GM12878 (cell line): ENCODE data around the gene ADAMTSL1. TPM values are rescaled to one million over a fixed set of nuclear protein-coding genes. Genes with fewer than 3 reads are reported as not detected.

Experiments
- ATAC-seq: fragments of 200-7000 bp; cut with Tn5 transposase; 3 replicates; pipeline ENCODE4 v1.9.1; 2020; ENCODE audit warnings: mild to moderate bottlenecking, moderate library complexity
- BruUV-seq: library from RNA; stranded (reverse); fragments of 400-500 nt; replicated peaks from 2 replicates; lab custom pipeline; 2021; lab: Mats Ljungman, UMichigan
- CTCF ChIA-PET: fragments of 300-600 bp; sonication (Branson Sonifier 250); formaldehyde crosslinking; extraction: SDS; loops from one replicate; lab custom pipeline; 2021; ENCODE audit warnings: inconsistent platforms; lab: Yijun Ruan, JAX
- POLR2A ChIA-PET: fragments of 350-600 bp; formaldehyde crosslinking; extraction: SDS; loops from one replicate; lab custom pipeline; 2021; ENCODE audit warnings: inconsistent platforms; lab: Charles Lee
- RAD21 ChIA-PET: fragments of 300-600 bp; sonication (Branson Sonifier 250); formaldehyde crosslinking; loops from one replicate; lab custom pipeline; 2023; ENCODE audit warnings: antibody characterized with exemption; ENCODE audit not compliant: unreplicated experiment; lab: Charles Lee
- SMC1A ChIA-PET: fragments of 300-600 bp; sonication (Branson Sonifier 250); formaldehyde crosslinking; loops from one replicate; lab custom pipeline; 2023; ENCODE audit not compliant: unreplicated experiment, uncharacterized antibody; lab: Charles Lee
- DNase-seq: peaks from one replicate; pipeline ENCODE4 v3.0.0-alpha.2; 2011; ENCODE audit warnings: low read depth, low spot score
- FAIRE-seq: peaks from 3 replicates; lab custom pipeline; 2011; peaks lifted over from hg19 to GRCh38; lab: Jason Lieb, UNC
- H2AFZ ChIP-seq: 2 replicates; pipeline ENCODE4 v1.6.0; 2011; ENCODE audit warnings: low read depth, low read length, control low read depth; ENCODE audit not compliant: control insufficient read depth
- H3K27ac ChIP-seq: 2 replicates; pipeline ENCODE4 v1.5.1; 2011; ENCODE audit warnings: control low read depth; ENCODE audit not compliant: control insufficient read depth, insufficient read depth
- H3K27me3 ChIP-seq, 2 experiments: replicated peaks in 1 of 2; 2 replicates each; pipeline versions ENCODE4 v1.6.0 to v1.6.1; 2011; ENCODE audit warnings: low read length in 1 of 2; ENCODE audit not compliant: control insufficient read depth in 2 of 2, insufficient read depth in 2 of 2
- H3K36me3 ChIP-seq, 2 experiments: 2 replicates each; pipeline ENCODE4 v1.5.1; 2011; ENCODE audit warnings: low read length in 1 of 2; ENCODE audit not compliant: control insufficient read depth in 2 of 2, insufficient read depth in 2 of 2
- H3K4me1 ChIP-seq: 2 replicates; pipeline ENCODE4 v1.6.1; 2011; ENCODE audit warnings: mild to moderate bottlenecking, low read length, moderate library complexity, mixed read lengths; ENCODE audit not compliant: control insufficient read depth, insufficient read depth
- H3K4me2 ChIP-seq: 2 replicates; pipeline ENCODE4 v1.6.0; 2011; ENCODE audit warnings: control low read depth; ENCODE audit not compliant: control insufficient read depth, insufficient read depth
- H3K4me3 ChIP-seq: fragments of 200-600 bp; sonication (generic); 2 replicates; pipeline ENCODE4 v1.5.1; 2016
- H3K79me2 ChIP-seq: 2 replicates; pipeline ENCODE4 v1.6.0; 2011; ENCODE audit warnings: low read length; ENCODE audit not compliant: control insufficient read depth, insufficient read depth
- H3K9ac ChIP-seq: 2 replicates; pipeline ENCODE4 v1.8.0; 2011; ENCODE audit warnings: low read length, control low read depth, mixed read lengths; ENCODE audit not compliant: control insufficient read depth, insufficient read depth
- H3K9me3 ChIP-seq: replicated peaks from 3 replicates; pipeline ENCODE4 v1.5.1; 2011; ENCODE audit warnings: mild to moderate bottlenecking, low read length; ENCODE audit not compliant: control insufficient read depth, insufficient read depth
- H4K20me1 ChIP-seq: 2 replicates; pipeline ENCODE4 v1.6.0; 2011; ENCODE audit not compliant: control insufficient read depth, insufficient read depth
- BMI1 ChIP-seq: fragments of 450-650 bp; IDR thresholded peaks from 2 replicates; pipeline ENCODE4 v1.6.1; 2016; ENCODE audit warnings: mild to moderate bottlenecking, moderate library complexity, borderline replicate concordance
- BRCA1 ChIP-seq: IDR thresholded peaks from 2 replicates; pipeline ENCODE4 v1.6.1; 2011; ENCODE audit warnings: low read depth, low read length, improper control_type of control experiment
- CEBPB ChIP-seq, 2 experiments: fragments of 150-350 bp in 1 of 2; IDR thresholded peaks; 2 replicates each; pipeline ENCODE4 v1.6.1; 2012 to 2014; ENCODE audit warnings: low read depth in 2 of 2, low read length in 2 of 2, borderline replicate concordance in 1 of 2, inconsistent platforms in 1 of 2
- CHD4 ChIP-seq: fragments of 200-600 bp; sonication (generic); IDR thresholded peaks from 2 replicates; pipeline ENCODE4 v1.6.1; 2016; ENCODE audit warnings: mild to moderate bottlenecking
- ESRRA ChIP-seq: IDR thresholded peaks from 2 replicates; pipeline ENCODE4 v1.6.1; 2012; ENCODE audit warnings: mild to moderate bottlenecking, low read length, improper control_type of control experiment
- EZH2 ChIP-seq: IDR thresholded peaks from 2 replicates; pipeline ENCODE4 v1.6.1; 2012; ENCODE audit warnings: low read depth, mild to moderate bottlenecking, control low read depth, inconsistent platforms, low read length, borderline replicate concordance; ENCODE audit not compliant: control insufficient read depth
- POLR2AphosphoS2 ChIP-seq: IDR thresholded peaks from 2 replicates; pipeline ENCODE4 v1.6.1; 2011; ENCODE audit warnings: low read depth, mild to moderate bottlenecking, low read length, improper control_type of control experiment, moderate library complexity
- TCF3 ChIP-seq: IDR thresholded peaks from 2 replicates; pipeline ENCODE4 v1.6.1; 2012; ENCODE audit warnings: low read depth, mild to moderate bottlenecking, low read length, borderline replicate concordance; ENCODE audit not compliant: insufficient read depth
- WRNIP1 ChIP-seq: IDR thresholded peaks from 2 replicates; pipeline ENCODE4 v1.6.1; 2011; ENCODE audit warnings: low read depth, low read length, improper control_type of control experiment, borderline replicate concordance
- YY1 ChIP-seq: IDR thresholded peaks from 2 replicates; pipeline ENCODE4 v1.6.1; 2011; ENCODE audit warnings: low read depth, mild to moderate bottlenecking, low read length
- ZNF217 ChIP-seq: fragments of 450-650 bp; IDR thresholded peaks from 2 replicates; pipeline ENCODE4 v1.6.1; 2017; ENCODE audit warnings: antibody characterized with exemption, mild to moderate bottlenecking
- ZNF274 ChIP-seq: IDR thresholded peaks from one replicate; pipeline ENCODE4 v1.8.0; 2011; ENCODE audit not compliant: insufficient read length, insufficient read depth
- WGBS: methylation state at CpG from one replicate; pipeline ENCODE4 v1.1.6; 2016; ENCODE audit warnings: low lambda C conversion rate; ENCODE audit not compliant: insufficient replicate concordance, insufficient coverage; ENCODE audit errors: missing lambda C conversion rate; 5-methylcytosine and 5-hydroxymethylcytosine counted together
- in situ Hi-C: fragments of 300-500 bp; cut with MboI; formaldehyde crosslinking; loops from 9 replicates; pipeline ENCODE4 v1.14.3; 2018; ENCODE audit warnings: mixed read lengths
- intact Hi-C: fragments of 100-400 bp; cut with micrococcal nuclease; formaldehyde crosslinking; loops from one replicate; pipeline ENCODE4 v1.14.2; 2022; ENCODE audit not compliant: unreplicated experiment
- polyA plus RNA-seq, 11 experiments: library from polyadenylated mRNA; depleted of rRNA in 4 of 11; unstranded in 6 of 11; stranded (reverse) in 5 of 11; fragments of >200 nt; fragmentation: Nextera tagmentation in 4 of 11; fragmentation: Illumina TruSeq in 1 of 11; extraction: Ambion mirVana in 4 of 11; extraction: Trizol in 1 of 11; gene quantifications; 1 replicate in 1 of 11; 2 replicates in 10 of 11; pipeline versions ENCODE4 v1.2.1 to v1.2.3, GENCODE V29; 2011 to 2016; ENCODE audit warnings: inconsistent platforms in 2 of 11, missing spikeins in 2 of 11, low read depth in 1 of 11
- total RNA-seq, 4 experiments: library from RNA; depleted of rRNA in 3 of 4; stranded (reverse); fragments of >200 nt in 3 of 4; fragmentation: Illumina TruSeq in 1 of 4; extraction: Trizol in 1 of 4; gene quantifications; 2 replicates each; pipeline versions ENCODE4 v1.2.1 to v1.2.3, GENCODE V29; 2013 to 2021
- TF ChIP-seq, protein P1 (sequence below): fragments of 450-650 bp; IDR thresholded peaks from 2 replicates; pipeline ENCODE4 v1.6.1; 2018; ENCODE audit warnings: mild to moderate bottlenecking, low read depth, moderate library complexity; ENCODE audit not compliant: partially characterized antibody
- TF ChIP-seq, protein P2 (sequence below): IDR thresholded peaks from 2 replicates; pipeline ENCODE4 v1.6.1; 2011; ENCODE audit warnings: borderline replicate concordance, low read depth, mild to moderate bottlenecking, moderate library complexity, low read length; ENCODE audit not compliant: insufficient read depth, poor library complexity, severe bottlenecking

The ADAMTSL1 gene
- total and polyA plus RNA-seq, 10 of the 15 experiments (the other 5 are each of a cell fraction or from before 2014, with no cell fraction given), result 0.01 to 0.10 (median 0.07) TPM; not detected in 6

DNA sequence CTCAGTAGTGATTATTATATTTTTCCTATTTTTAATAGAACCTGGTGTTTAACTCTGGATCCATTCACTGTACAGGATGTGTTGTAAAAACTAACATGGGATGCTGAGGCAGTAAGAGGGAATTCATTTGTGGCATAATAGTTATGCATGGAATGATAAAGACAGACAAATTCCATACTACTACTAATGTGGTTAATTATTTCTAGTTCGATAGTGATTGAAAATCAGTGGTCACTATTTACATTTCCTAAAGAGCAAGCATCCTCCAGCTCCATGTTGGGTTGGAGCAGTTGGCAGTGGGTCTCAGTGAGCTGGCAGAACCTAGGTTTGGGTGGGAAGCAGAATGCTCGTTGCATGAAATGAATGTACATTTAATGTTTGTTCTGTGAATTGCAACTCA, 436.5 kb downstream of the ADAMTSL1 start:
- intact Hi-C loops, result no loop called here
- H3K4me2 ChIP-seq, result no peak overlapping the region
- no peak for DNase-seq
- RAD21 ChIA-PET, result no interaction called here
- H3K9me3 ChIP-seq, result no peaks in the 10 kb centered on the region; the same call in 1 of the 3 replicates
- H3K4me1 ChIP-seq, result no peaks in the 10 kb centered on the region; the same call in 1 of the 2 replicates
- H3K79me2 ChIP-seq, result no peaks in the 10 kb centered on the region
- H2AFZ ChIP-seq, result no peak overlapping the region
- CTCF ChIA-PET, result no interaction called here
- H4K20me1 ChIP-seq, result no peaks in the 10 kb centered on the region
- in situ Hi-C loops, result no loop called here
- TF ChIP-seq ZNF274 (no peak), ESRRA (no peak), YY1 (no peak), TCF3 (no peak), POLR2AphosphoS2 (no peak), BRCA1 (no peak)
- no peaks in the 10 kb centered on the region for H3K36me3 ChIP-seq
- H3K9ac ChIP-seq, result no peak overlapping the region
- H3K27me3 ChIP-seq, result no peaks in the 10 kb centered on the region; a peak in 3 of 4 replicates
- no peak overlapping the region for H3K27ac ChIP-seq
- POLR2A ChIA-PET, result no interaction called here
- WGBS, result 0% methylated on average over 2 of the region's 2 CpGs
- SMC1A ChIA-PET, result no interaction called here
- H3K4me3 ChIP-seq, result no peak overlapping the region
- no TSS peak for BruUV-seq
- no peak for ATAC-seq
- peak; percentile 49 for FAIRE-seq

DNA sequence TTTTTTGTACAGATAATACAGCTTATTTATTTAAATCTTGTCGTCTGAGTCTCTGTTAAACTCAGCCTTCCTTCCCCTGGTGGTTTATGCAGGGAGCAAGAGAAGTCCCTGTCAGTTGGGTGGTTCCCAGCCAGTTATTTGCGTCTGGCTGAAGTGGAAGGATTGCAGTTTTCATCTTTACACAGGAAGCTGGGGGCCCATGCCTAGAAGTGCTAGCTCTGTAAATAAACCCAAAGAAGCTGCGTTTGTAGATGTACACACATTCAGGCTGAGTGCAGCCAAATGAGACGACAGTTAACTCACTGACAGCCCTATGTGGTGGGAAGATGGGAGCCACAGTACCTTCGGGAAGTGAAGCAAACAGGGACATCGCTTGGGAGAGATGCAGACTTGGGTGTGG, 437.0 kb downstream of the ADAMTSL1 start:
- SMC1A ChIA-PET, result interaction anchor here (1.2 kb wide), 1 partner anchor 18 kb away, joined by 3 read pairs; no protein-coding TSS in a partner anchor
- H3K9ac ChIP-seq, result no peak overlapping the region
- 11% methylated on average over 6 of the region's 6 CpGs for WGBS
- POLR2A ChIA-PET, result no interaction called here
- H4K20me1 ChIP-seq, result no peaks in the 10 kb centered on the region
- no peaks in the 10 kb centered on the region for H3K79me2 ChIP-seq
- in situ Hi-C loops (no loop called here), intact Hi-C loops (no loop called here)
- H3K36me3 ChIP-seq, result no peaks in the 10 kb centered on the region
- FAIRE-seq, result no peak
- no peaks in the 10 kb centered on the region; the same call in 1 of the 3 replicates for H3K9me3 ChIP-seq
- H3K27ac ChIP-seq, result no peak overlapping the region
- H3K4me3 ChIP-seq, result no peak overlapping the region
- no peak overlapping the region for H3K4me2 ChIP-seq
- CTCF ChIA-PET, result interaction anchor here (1.1 kb wide), 1 partner anchor 263 kb away, joined by 4 read pairs; no protein-coding TSS in a partner anchor
- H2AFZ ChIP-seq, result no peak overlapping the region
- no peaks in the 10 kb centered on the region; the same call in 1 of the 2 replicates for H3K4me1 ChIP-seq
- no TSS peak for BruUV-seq
- RAD21 ChIA-PET, result no interaction called here
- no peak for DNase-seq
- H3K27me3 ChIP-seq, result no peaks in the 10 kb centered on the region; a peak in 3 of 4 replicates
- no peak for ATAC-seq
- TF ChIP-seq ZNF217, result no peak
- no peak for TF ChIP-seq EZH2
- no peak for TF ChIP-seq CEBPB (IDR thresholded peaks at IDR 0.05; ENCODE audit: borderline replicate concordance in 1 of 2, low read depth in 2 of 2, low read length in 2 of 2)
- TF ChIP-seq BMI1, result no peak
- TF ChIP-seq, protein P1, sequence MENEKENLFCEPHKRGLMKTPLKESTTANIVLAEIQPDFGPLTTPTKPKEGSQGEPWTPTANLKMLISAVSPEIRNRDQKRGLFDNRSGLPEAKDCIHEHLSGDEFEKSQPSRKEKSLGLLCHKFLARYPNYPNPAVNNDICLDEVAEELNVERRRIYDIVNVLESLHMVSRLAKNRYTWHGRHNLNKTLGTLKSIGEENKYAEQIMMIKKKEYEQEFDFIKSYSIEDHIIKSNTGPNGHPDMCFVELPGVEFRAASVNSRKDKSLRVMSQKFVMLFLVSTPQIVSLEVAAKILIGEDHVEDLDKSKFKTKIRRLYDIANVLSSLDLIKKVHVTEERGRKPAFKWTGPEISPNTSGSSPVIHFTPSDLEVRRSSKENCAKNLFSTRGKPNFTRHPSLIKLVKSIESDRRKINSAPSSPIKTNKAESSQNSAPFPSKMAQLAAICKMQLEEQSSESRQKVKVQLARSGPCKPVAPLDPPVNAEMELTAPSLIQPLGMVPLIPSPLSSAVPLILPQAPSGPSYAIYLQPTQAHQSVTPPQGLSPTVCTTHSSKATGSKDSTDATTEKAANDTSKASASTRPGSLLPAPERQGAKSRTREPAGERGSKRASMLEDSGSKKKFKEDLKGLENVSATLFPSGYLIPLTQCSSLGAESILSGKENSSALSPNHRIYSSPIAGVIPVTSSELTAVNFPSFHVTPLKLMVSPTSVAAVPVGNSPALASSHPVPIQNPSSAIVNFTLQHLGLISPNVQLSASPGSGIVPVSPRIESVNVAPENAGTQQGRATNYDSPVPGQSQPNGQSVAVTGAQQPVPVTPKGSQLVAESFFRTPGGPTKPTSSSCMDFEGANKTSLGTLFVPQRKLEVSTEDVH, result no peak
- no peak for TF ChIP-seq WRNIP1
- TF ChIP-seq, protein P2, sequence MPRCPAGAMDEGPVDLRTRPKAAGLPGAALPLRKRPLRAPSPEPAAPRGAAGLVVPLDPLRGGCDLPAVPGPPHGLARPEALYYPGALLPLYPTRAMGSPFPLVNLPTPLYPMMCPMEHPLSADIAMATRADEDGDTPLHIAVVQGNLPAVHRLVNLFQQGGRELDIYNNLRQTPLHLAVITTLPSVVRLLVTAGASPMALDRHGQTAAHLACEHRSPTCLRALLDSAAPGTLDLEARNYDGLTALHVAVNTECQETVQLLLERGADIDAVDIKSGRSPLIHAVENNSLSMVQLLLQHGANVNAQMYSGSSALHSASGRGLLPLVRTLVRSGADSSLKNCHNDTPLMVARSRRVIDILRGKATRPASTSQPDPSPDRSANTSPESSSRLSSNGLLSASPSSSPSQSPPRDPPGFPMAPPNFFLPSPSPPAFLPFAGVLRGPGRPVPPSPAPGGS, result no peak
- TF ChIP-seq CHD4, result no peak
